ELR (cell line): Measurements from ENCODE around the gene R3HCC1L.
"Not testable (repeated sequence)": the region's sequence is repeated elsewhere in the genome, so short reads cannot be mapped to it uniquely, and the experiment has no call there.

ENCODE experiments used
- DNase-seq: peaks from one replicate; pipeline ENCODE4 v3.0.0-alpha.2; 2015; ENCODE audit warnings: low read depth

R3HCC1L gene

GRCh38 chr10:98131619-98132018 lies 2.8 kb upstream of the R3HCC1L start:
- no peak for DNase-seq

- not testable (repeated sequence) for DNase-seq
Observed at GRCh38 chr10:98133075-98133752, 1.2 kb upstream of the R3HCC1L start.

GRCh38 chr10:98134117-98134430 lies 383 bp upstream of the R3HCC1L start:
- DNase-seq, result no peak

GRCh38 chr10:98135222-98135899 lies 904 bp downstream of the R3HCC1L start:
- no peak for DNase-seq

GRCh38 chr10:98136775-98137174 lies 2.3 kb downstream of the R3HCC1L start:
- DNase-seq, result not testable (repeated sequence)

GRCh38 chr10:98138031-98138430 lies 3.6 kb downstream of the R3HCC1L start:
- no peak for DNase-seq

- DNase-seq, result no peak
Observed at GRCh38 chr10:98139431-98139830, 5.0 kb downstream of the R3HCC1L start.

- no peak for DNase-seq
Observed at GRCh38 chr10:98141484-98142073, 7.1 kb downstream of the R3HCC1L start.

GRCh38 chr10:98144985-98145384 lies 10.5 kb downstream of the R3HCC1L start:
- DNase-seq, result no peak

- no peak for DNase-seq
Observed at GRCh38 chr10:98149858-98150257, 15.4 kb downstream of the R3HCC1L start.

GRCh38 chr10:98150544-98150943 lies 16.1 kb downstream of the R3HCC1L start:
- no peak for DNase-seq

- not testable (repeated sequence) for DNase-seq
Observed at GRCh38 chr10:98152778-98153177, 18.3 kb downstream of the R3HCC1L start.

- DNase-seq, result not testable (repeated sequence)
Observed at GRCh38 chr10:98153213-98153958, 18.9 kb downstream of the R3HCC1L start.

GRCh38 chr10:98154076-98154475 lies 19.6 kb downstream of the R3HCC1L start:
- no peak for DNase-seq

- DNase-seq, result no peak
Observed at GRCh38 chr10:98158576-98158975, 24.1 kb downstream of the R3HCC1L start.

- no peak for DNase-seq
Observed at GRCh38 chr10:98163941-98164340, 29.5 kb downstream of the R3HCC1L start.

GRCh38 chr10:98167191-98167590 lies 32.7 kb downstream of the R3HCC1L start:
- no peak for DNase-seq

- DNase-seq, result no peak
Observed at GRCh38 chr10:98168147-98168546, 33.7 kb downstream of the R3HCC1L start.

GRCh38 chr10:98168766-98169165 lies 34.3 kb downstream of the R3HCC1L start:
- no peak for DNase-seq

GRCh38 chr10:98169379-98169778 lies 34.9 kb downstream of the R3HCC1L start:
- DNase-seq, result no peak

- DNase-seq, result peak; percentile 57
Observed at GRCh38 chr10:98170249-98171117, 36.0 kb downstream of the R3HCC1L start.

GRCh38 chr10:98172073-98172472 lies 37.6 kb downstream of the R3HCC1L start:
- DNase-seq, result no peak
